PFSK-1 (cell line): ENCODE data around the gene RILPL2.

Experiments used
- FOXP2 ChIP-seq: optimal IDR thresholded peaks from 2 replicates; pipeline ENCODE3; 2011; ENCODE audit warnings: borderline replicate concordance, control low read depth, inconsistent platforms; ENCODE audit not compliant: insufficient read depth; ENCODE audit errors: extremely low read length, extremely low read depth
- POLR2AphosphoS5 ChIP-seq: IDR thresholded peaks from 2 replicates; pipeline ENCODE4 v1.6.1; 2012; ENCODE audit warnings: low read depth, mild to moderate bottlenecking, control low read depth, low read length, moderate library complexity
- SIN3A ChIP-seq: IDR thresholded peaks from 2 replicates; pipeline ENCODE4 v1.6.1; 2012; ENCODE audit warnings: mild to moderate bottlenecking, low read length, moderate library complexity, borderline replicate concordance; ENCODE audit not compliant: insufficient read depth
- TAF1 ChIP-seq: IDR thresholded peaks from 2 replicates; pipeline ENCODE4 v1.6.1; 2012; ENCODE audit warnings: low read length, control low read depth, borderline replicate concordance; ENCODE audit not compliant: insufficient read depth
- TF ChIP-seq, protein P1 (sequence below), 2 experiments: IDR thresholded peaks; 2 replicates each; pipeline versions ENCODE4 v1.6.1 to v1.8.0; 2011 to 2012; ENCODE audit warnings: low read depth in 2 of 2, low read length in 2 of 2, control low read depth in 1 of 2, inconsistent platforms in 1 of 2, mild to moderate bottlenecking in 1 of 2, moderate library complexity in 1 of 2; ENCODE audit not compliant: insufficient read depth in 1 of 2

The RILPL2 gene

GRCh38 chr12:123410041-123410412 is 26.5 kb downstream of the RILPL2 start:
- no peak for TF ChIP-seq POLR2AphosphoS5
- TF ChIP-seq SIN3A = no peak
- no peak for TF ChIP-seq TAF1
- TF ChIP-seq, protein P1, sequence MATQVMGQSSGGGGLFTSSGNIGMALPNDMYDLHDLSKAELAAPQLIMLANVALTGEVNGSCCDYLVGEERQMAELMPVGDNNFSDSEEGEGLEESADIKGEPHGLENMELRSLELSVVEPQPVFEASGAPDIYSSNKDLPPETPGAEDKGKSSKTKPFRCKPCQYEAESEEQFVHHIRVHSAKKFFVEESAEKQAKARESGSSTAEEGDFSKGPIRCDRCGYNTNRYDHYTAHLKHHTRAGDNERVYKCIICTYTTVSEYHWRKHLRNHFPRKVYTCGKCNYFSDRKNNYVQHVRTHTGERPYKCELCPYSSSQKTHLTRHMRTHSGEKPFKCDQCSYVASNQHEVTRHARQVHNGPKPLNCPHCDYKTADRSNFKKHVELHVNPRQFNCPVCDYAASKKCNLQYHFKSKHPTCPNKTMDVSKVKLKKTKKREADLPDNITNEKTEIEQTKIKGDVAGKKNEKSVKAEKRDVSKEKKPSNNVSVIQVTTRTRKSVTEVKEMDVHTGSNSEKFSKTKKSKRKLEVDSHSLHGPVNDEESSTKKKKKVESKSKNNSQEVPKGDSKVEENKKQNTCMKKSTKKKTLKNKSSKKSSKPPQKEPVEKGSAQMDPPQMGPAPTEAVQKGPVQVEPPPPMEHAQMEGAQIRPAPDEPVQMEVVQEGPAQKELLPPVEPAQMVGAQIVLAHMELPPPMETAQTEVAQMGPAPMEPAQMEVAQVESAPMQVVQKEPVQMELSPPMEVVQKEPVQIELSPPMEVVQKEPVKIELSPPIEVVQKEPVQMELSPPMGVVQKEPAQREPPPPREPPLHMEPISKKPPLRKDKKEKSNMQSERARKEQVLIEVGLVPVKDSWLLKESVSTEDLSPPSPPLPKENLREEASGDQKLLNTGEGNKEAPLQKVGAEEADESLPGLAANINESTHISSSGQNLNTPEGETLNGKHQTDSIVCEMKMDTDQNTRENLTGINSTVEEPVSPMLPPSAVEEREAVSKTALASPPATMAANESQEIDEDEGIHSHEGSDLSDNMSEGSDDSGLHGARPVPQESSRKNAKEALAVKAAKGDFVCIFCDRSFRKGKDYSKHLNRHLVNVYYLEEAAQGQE (IDR thresholded peaks at IDR 0.05; ENCODE audit: insufficient read depth in 1 of 2, low read depth in 2 of 2, low read length in 2 of 2) = no peak

- TF ChIP-seq POLR2AphosphoS5 = no peak
- TF ChIP-seq FOXP2 = no peak
- TF ChIP-seq, protein P1 (IDR thresholded peaks at IDR 0.05; ENCODE audit: insufficient read depth in 1 of 2, low read depth in 2 of 2, low read length in 2 of 2) = no peak
- no peak for TF ChIP-seq TAF1
- TF ChIP-seq SIN3A = no peak
Measured at GRCh38 chr12:123404581-123404980, 31.9 kb downstream of the RILPL2 start.

DNA sequence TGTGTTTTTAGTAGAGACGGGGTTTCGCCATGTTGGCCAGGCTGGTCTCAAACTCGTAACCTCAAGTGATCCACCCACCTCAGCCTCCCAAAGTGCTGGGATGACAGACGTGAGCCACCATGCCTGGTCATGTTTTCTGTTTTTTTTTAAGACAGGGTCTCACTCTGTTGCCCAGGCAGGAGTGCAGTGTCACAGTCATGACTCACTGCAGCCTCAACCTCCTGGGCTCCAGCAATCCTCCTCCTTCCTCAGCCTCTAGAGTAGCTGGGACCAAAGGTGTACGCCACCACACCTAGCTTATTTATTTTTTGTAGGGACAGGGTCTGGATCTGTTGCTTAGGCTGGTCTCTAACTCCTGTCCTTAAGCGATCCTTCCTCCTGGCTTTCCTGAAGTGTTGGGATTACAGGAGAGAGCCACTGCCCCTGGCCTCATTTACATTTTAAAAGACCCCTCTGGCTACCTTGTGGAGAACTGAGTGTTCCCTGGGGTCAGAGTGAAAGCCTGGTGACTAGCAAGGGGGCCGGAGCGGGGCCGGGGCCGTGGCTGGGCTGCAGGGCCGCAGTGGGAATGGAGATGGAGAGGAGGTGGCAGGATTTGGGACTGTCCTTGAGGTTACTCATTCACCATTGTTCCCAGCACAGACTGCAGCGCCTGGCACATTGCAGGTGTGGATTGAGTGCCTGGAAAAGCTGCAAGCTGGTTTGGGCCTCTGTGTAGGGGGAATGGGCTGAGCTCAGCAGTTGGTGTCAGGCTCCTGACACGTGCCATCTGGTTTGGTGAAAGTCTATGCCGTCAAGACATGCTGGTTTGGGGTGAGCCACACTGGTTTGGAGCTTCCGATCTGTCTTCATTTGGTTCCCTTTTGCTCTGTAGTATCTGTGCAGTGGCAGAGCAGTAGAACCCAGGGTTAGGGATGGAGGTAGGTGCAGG is 34.5 kb downstream of the RILPL2 start:
- TF ChIP-seq TAF1 (no peak), SIN3A (no peak), FOXP2 (no peak), POLR2AphosphoS5 (no peak)
- TF ChIP-seq, protein P1 (IDR thresholded peaks at IDR 0.05; ENCODE audit: insufficient read depth in 1 of 2, low read depth in 2 of 2, low read length in 2 of 2) = no peak

DNA sequence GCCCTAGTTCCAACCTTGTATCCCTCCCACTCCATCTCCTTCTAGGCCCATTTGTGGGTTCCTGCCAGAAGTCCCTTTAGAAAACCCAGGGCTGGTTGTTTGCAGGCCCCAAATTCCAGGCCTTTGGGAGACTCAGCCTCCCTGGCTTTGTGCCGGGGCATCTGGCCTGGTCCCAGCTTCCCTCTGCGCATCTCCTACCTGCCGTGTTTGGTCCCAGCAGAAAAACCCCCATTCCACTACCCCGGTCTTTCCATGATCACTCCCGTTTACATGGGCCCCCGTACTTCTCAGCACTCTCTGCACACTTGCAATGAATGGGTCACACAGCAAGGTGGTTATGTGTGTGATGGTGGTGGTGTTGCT is 37.2 kb downstream of the RILPL2 start:
- no peak for TF ChIP-seq TAF1
- TF ChIP-seq SIN3A = no peak
- TF ChIP-seq, protein P1 (IDR thresholded peaks at IDR 0.05; ENCODE audit: insufficient read depth in 1 of 2, low read depth in 2 of 2, low read length in 2 of 2) = no peak
- no peak for TF ChIP-seq POLR2AphosphoS5
- TF ChIP-seq FOXP2 = no peak
